OCI-LY3 (cell line): ENCODE data around the gene SAMD4B.

ENCODE experiments used
- H2AFZ ChIP-seq: fragments of 200-600, 300-600 bp; shearing (Covaris generic); 2 replicates; pipeline ENCODE4 v1.6.0; 2014; ENCODE audit warnings: antibody characterized with exemption, low read depth, low read length
- H3K27ac ChIP-seq: fragments of 200-600, 300-600 bp; sonication (generic); 2 replicates; pipeline ENCODE4 v1.5.1; 2014; ENCODE audit warnings: mild to moderate bottlenecking, low read length, moderate library complexity, mixed read lengths
- H3K27me3 ChIP-seq: fragments of 200-600, 300-600 bp; sonication (generic); 2 replicates; pipeline ENCODE4 v1.6.1; 2014; ENCODE audit warnings: low read depth, low read length, mixed read lengths
- H3K36me3 ChIP-seq: fragments of 200-600, 300-600 bp; sonication (generic); replicated peaks from 2 replicates; pipeline ENCODE3; 2014; ENCODE audit warnings: low read depth, low read length, mixed read lengths
- H3K4me1 ChIP-seq: fragments of 300-600, 200-600 bp; sonication (generic); 2 replicates; pipeline ENCODE4 v1.6.1; 2014; ENCODE audit warnings: low read length, mixed read lengths
- H3K4me2 ChIP-seq: fragments of 200-600, 300-600 bp; sonication (generic); 2 replicates; pipeline ENCODE4 v1.6.1; 2014; ENCODE audit warnings: low read length, mixed read lengths
- H3K4me3 ChIP-seq: fragments of 300-600, 200-600 bp; sonication (generic); 2 replicates; pipeline ENCODE4 v1.5.1; 2014; ENCODE audit warnings: antibody characterized with exemption, mild to moderate bottlenecking, low read length, moderate library complexity
- H3K79me2 ChIP-seq: fragments of 300-600, 200-600 bp; shearing (Covaris generic); 2 replicates; pipeline ENCODE4 v1.6.1; 2014; ENCODE audit warnings: mild to moderate bottlenecking, low read length, mixed read lengths
- H3K9ac ChIP-seq: fragments of 300-600, 200-600 bp; shearing (Covaris generic); 2 replicates; pipeline ENCODE4 v1.6.0; 2014; ENCODE audit warnings: mild to moderate bottlenecking, low read length, moderate library complexity
- H3K9me3 ChIP-seq: fragments of 200-600, 300-600 bp; shearing (Covaris generic); 2 replicates; pipeline ENCODE4 v1.6.1; 2014; ENCODE audit warnings: low read length, mixed read lengths; ENCODE audit not compliant: insufficient read depth
- H4K20me1 ChIP-seq: fragments of 200-600, 300-600 bp; sonication (generic); 2 replicates; pipeline ENCODE4 v1.6.1; 2016; ENCODE audit warnings: low read length, mixed read lengths; ENCODE audit not compliant: insufficient read depth
- CTCF ChIP-seq: fragments of 200-600, 300-600 bp; sonication (generic); IDR thresholded peaks from 2 replicates; pipeline ENCODE4 v1.5.1; 2014; ENCODE audit warnings: antibody characterized with exemption, low read length, low read depth
- EZH2phosphoT487 ChIP-seq: fragments of 200-600 bp; shearing (Covaris generic); IDR thresholded peaks from 2 replicates; pipeline ENCODE4 v1.6.1; 2018; ENCODE audit warnings: antibody characterized with exemption, mixed run types, low read depth

Gene SAMD4B

GRCh38 chr19:39363901-39364457 lies 21.8 kb downstream of the SAMD4B start:
- Histone ChIP-seq H3K9ac (no peak overlapping the region), H3K27me3 (no peaks in the 10 kb centered on the region), H3K4me1 (peaks cover 7% of the 10 kb centered on the region; the same call in 1 of the 2 replicates), H3K9me3 (no peaks in the 10 kb centered on the region), H3K27ac (no peak overlapping the region), H3K79me2 (no peaks in the 10 kb centered on the region), H3K36me3 (peaks cover 54% of the 10 kb centered on the region), H3K4me2 (no peak overlapping the region), H4K20me1 (peaks cover 7% of the 10 kb centered on the region; the same call in 1 of the 2 replicates), H3K4me3 (no peak overlapping the region), H2AFZ (no peak overlapping the region)
- TF ChIP-seq CTCF = no peak
- TF ChIP-seq EZH2phosphoT487 = no peak

- no peaks in the 10 kb centered on the region for H3K79me2 ChIP-seq
- no peaks in the 10 kb centered on the region for H3K27me3 ChIP-seq
- H2AFZ ChIP-seq = no peak overlapping the region
- no peak overlapping the region for H3K4me3 ChIP-seq
- H3K4me2 ChIP-seq = no peak overlapping the region
- peaks cover 10% of the 10 kb centered on the region for H4K20me1 ChIP-seq
- no peak overlapping the region for H3K9ac ChIP-seq
- no peak overlapping the region for H3K27ac ChIP-seq
- TF ChIP-seq CTCF (no peak), EZH2phosphoT487 (no peak)
- H3K4me1 ChIP-seq = peaks cover 7% of the 10 kb centered on the region; the same call in 1 of the 2 replicates
- no peaks in the 10 kb centered on the region for H3K9me3 ChIP-seq
- H3K36me3 ChIP-seq = peaks cover 57% of the 10 kb centered on the region
These were observed 23.3 kb downstream of the SAMD4B start for GRCh38 chr19:39365531-39365930.

GRCh38 chr19:39369200-39369599 lies 27.0 kb downstream of the SAMD4B start:
- Histone ChIP-seq H4K20me1 (peaks cover 8% of the 10 kb centered on the region; the same call in 1 of the 2 replicates), H2AFZ (no peak overlapping the region), H3K9ac (no peak overlapping the region), H3K79me2 (no peaks in the 10 kb centered on the region), H3K36me3 (peaks cover 56% of the 10 kb centered on the region), H3K27me3 (no peaks in the 10 kb centered on the region), H3K4me1 (no peaks in the 10 kb centered on the region), H3K27ac (no peak overlapping the region), H3K4me2 (no peak overlapping the region), H3K4me3 (no peak overlapping the region), H3K9me3 (no peaks in the 10 kb centered on the region)
- TF ChIP-seq CTCF (no peak), EZH2phosphoT487 (no peak)

- peaks cover 55% of the 10 kb centered on the region for H3K36me3 ChIP-seq
- no peaks in the 10 kb centered on the region for H3K79me2 ChIP-seq
- no peaks in the 10 kb centered on the region for H3K27me3 ChIP-seq
- no peak overlapping the region for H3K4me3 ChIP-seq
- no peaks in the 10 kb centered on the region for H3K9me3 ChIP-seq
- peaks cover 8% of the 10 kb centered on the region; the same call in 1 of the 2 replicates for H4K20me1 ChIP-seq
- TF ChIP-seq EZH2phosphoT487 = no peak
- no peak for TF ChIP-seq CTCF
- H3K9ac ChIP-seq = no peak overlapping the region
- H3K27ac ChIP-seq = no peak overlapping the region
- no peaks in the 10 kb centered on the region for H3K4me1 ChIP-seq
- no peak overlapping the region for H2AFZ ChIP-seq
- H3K4me2 ChIP-seq = no peak overlapping the region
These were observed 28.5 kb downstream of the SAMD4B start for GRCh38 chr19:39370735-39371134.
